ENCODE results near the gene KCNQ1.

The KCNQ1 gene

DNA sequence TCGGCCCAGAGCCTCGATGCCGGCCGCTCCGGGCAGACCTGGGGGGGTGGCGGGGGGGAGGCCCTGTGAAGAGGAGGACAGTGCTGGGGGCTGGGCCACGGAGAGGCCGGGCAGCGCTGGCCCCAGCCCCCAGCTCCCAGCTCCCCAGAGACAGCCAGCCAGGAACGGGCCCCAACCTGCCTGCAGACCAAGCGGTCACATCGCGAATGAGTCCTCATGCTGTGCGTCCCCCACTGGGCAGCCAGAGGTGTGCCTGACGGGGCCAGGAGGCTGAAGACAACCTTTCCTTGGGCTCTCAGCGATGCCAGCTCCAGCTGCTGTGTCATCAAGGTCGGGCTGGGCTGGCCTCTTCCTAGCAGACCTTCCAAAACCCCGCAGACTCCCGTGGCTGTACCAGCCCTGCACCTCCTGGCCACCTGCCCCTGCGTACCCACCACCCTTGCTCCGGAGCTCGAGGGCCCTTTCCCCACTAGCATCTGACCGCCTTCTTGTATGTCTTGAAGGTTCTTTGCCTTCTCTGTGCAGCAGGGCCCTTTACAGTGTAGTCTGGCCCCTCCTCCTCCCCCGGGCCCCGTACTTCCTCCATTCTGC, 352.4 kb downstream of the KCNQ1 start:
- peaks cover 3% of the 10 kb centered on the region for H3K4me1 ChIP-seq (ENCODE audit: control insufficient read depth, insufficient read depth, low read length, poor library complexity, severe bottlenecking)
- no peak overlapping the region for H3K27ac ChIP-seq (ENCODE audit: low read depth, low read length, severe bottlenecking)
- no peak overlapping the region for H3K4me3 ChIP-seq (ENCODE audit: extremely low read depth, insufficient read depth, low read length, poor library complexity, severe bottlenecking)
- WGBS, 2 experiments (ENCODE audit: insufficient coverage in 2 of 2) = 86% methylated on average over 15 to 19 of the region's 25 CpGs
- H3K9me3 ChIP-seq (ENCODE audit: control insufficient read depth, low read length) = no peaks in the 10 kb centered on the region
- no peaks in the 10 kb centered on the region for H3K36me3 ChIP-seq (ENCODE audit: control insufficient read depth, insufficient read depth, low read length)

DNA sequence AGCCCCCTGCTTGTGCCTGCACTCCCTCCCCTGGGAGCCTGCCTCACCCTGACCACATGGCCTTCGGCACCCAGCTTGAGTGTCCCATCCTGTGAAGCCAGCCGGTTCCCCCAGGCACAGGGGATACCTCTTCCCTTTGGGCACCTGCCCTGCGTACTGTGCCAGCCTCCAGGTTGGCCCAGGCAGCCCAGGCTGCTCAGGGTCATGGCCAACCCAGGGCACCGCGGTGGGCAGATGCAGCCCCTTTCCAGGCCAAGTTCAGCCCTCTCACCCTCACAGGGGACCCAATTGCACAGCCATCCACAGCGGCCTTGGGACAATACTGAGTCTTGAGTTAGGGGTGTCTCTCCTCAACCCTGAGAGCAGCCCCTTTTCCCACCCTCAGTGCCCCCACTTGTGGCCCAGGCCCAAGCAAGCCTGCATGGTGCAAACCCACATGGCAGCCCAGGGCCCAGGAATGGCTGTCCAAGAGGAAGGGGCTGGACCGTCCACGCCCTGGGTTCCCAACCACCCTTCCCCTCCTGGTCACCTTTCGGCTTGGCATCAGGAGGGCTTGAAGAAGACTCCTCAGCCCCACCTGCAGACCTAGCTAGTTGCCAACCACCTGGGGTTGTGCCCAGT, 353.0 kb downstream of the KCNQ1 start:
- Histone ChIP-seq H3K36me3 (ENCODE audit: control insufficient read depth, insufficient read depth, low read length) (no peaks in the 10 kb centered on the region), H3K4me3 (ENCODE audit: extremely low read depth, insufficient read depth, low read length, poor library complexity, severe bottlenecking) (no peak overlapping the region), H3K4me1 (ENCODE audit: control insufficient read depth, insufficient read depth, low read length, poor library complexity, severe bottlenecking) (peaks cover 3% of the 10 kb centered on the region), H3K27ac (ENCODE audit: low read depth, low read length, severe bottlenecking) (no peak overlapping the region), H3K9me3 (ENCODE audit: control insufficient read depth, low read length) (no peaks in the 10 kb centered on the region)
- 97 to 100% methylated on average over 7 to 9 of the region's 9 CpGs for WGBS, 2 experiments (ENCODE audit: insufficient coverage in 2 of 2)

DNA sequence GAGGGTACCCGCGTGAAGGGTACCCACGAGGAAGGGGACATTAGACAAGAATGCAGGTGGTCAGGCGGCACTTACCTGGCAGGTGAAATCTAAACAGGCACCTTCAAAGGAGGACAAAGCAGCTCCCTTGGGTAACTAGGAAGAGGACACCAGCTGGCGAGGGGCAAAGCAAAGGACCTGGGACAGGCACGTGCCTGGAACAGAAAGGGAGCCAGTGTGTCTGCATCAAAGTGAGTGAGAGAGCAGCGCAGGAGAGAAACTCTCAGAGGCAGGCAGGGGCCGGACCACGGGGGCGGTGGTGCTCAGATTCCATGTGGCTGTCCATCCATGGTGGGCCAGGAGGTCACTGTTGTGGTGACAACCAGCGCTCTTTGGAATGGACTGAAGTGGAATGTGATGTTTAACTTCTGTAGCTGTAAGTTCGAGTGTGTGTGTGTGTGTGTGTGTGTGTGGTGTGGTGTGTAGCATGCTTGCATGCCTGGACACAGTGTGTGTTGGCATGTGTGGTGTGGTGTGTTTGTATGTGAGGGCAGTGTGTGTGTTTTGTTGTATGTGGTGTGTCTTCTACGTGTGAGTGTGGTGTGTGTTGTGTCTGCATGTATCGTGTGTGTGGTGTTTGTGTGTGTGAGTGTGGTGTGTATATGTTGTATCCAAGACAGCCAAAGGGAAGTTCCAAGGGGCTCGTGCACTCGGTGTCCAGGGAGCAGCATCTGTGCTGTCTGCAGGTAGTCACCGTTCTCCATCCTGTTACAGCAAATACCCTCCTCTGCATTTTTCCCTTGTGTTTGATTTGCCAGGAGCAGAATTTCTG, 354.3 kb downstream of the KCNQ1 start:
- WGBS, 2 experiments (ENCODE audit: insufficient coverage in 2 of 2) = 91 to 94% methylated on average over 15 to 17 of the region's 17 CpGs
- Histone ChIP-seq H3K9me3 (ENCODE audit: control insufficient read depth, low read length) (no peaks in the 10 kb centered on the region), H3K36me3 (ENCODE audit: control insufficient read depth, insufficient read depth, low read length) (no peaks in the 10 kb centered on the region), H3K27ac (ENCODE audit: low read depth, low read length, severe bottlenecking) (no peak overlapping the region), H3K4me3 (ENCODE audit: extremely low read depth, insufficient read depth, low read length, poor library complexity, severe bottlenecking) (no peak overlapping the region), H3K4me1 (ENCODE audit: control insufficient read depth, insufficient read depth, low read length, poor library complexity, severe bottlenecking) (peaks cover 3% of the 10 kb centered on the region)

DNA sequence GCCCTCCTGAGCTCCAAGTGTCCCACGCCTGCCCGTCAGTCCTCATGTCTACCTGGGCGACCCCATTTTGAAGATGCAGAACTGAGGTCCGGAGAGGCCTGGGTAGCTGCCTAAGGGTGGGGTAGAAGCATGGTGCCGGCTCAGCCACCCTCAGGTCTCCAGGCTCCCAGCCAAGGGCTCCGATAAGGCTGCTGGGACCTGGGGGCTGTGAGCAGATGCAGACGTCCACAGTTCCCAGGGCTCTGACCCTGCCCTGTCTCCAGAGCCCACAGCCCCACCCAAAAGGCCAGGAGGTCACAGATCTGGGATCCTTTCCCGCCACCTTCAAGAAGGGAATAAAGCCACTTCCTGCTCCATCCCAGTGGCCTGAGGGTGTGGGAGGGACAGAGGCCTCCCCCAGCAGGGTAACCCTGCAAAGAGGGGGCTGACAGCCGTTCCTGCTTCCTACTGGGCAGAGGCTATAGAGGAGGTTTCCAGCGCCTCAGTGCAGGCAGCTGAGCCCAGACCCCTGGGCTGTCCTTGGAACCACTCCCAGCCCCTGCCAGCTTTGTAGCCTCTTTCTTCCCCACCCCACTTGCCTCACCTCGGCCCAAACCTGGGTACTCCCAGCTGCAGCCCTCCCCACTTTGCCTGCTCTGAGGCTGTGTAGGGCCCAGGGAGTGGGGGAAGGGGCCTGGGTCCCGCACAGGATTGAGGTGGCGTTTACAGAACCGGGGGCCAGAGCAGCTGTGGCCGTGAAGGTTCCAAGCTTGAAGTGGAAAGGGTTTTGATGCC, 355.3 kb downstream of the KCNQ1 start:
- Histone ChIP-seq H3K27ac (ENCODE audit: low read depth, low read length, severe bottlenecking) (peak overlapping the region; percentile 2), H3K9me3 (ENCODE audit: control insufficient read depth, low read length) (no peaks in the 10 kb centered on the region), H3K36me3 (ENCODE audit: control insufficient read depth, insufficient read depth, low read length) (no peaks in the 10 kb centered on the region), H3K4me1 (ENCODE audit: control insufficient read depth, insufficient read depth, low read length, poor library complexity, severe bottlenecking) (peaks cover 4% of the 10 kb centered on the region), H3K4me3 (ENCODE audit: extremely low read depth, insufficient read depth, low read length, poor library complexity, severe bottlenecking) (no peak overlapping the region)
- WGBS, 2 experiments (ENCODE audit: insufficient coverage in 2 of 2) = 80 to 82% methylated on average over 12 to 14 of the region's 15 CpGs

DNA sequence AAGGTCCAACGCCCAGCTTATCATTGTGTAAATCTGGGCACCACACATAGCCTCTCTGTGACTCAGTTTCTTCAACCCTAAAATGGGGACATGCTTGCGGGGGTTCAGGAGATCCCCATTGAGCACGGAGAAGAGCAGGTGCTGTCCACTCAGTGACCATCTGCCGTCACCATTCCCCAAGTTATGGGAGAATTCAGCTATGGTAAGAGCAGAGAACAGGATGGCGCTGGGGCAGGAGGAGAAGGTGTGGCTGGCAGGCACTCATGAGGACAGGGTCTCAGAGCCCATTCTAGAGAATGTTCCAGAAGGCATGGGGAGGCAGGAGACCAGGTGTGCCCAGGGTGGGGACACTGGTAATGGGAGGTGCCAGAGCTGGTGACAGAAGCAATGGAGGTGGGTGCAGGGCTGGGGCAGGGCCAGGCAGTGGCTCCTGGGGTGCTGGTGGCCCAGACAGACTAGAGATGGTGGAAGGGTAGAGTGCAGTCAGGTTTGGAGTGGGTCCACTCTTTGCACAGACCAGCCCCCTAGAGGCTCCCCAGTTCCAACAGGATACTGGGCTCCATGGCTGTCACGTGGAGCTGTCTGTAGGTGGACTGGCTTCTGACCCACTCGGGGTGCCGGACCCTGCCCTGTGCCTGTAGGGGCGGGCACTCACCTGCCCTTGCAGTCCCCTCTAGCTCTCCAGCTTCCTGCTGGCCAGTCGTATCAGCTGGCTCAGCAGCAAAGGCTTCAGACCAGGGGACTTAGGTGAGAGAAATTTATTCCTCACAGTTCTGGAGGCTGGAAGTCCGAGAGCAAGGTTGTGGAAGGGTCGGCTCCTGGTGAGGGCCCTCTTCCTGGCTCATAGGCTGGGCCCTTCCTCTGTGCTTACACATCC, 356.1 kb downstream of the KCNQ1 start:
- no peak overlapping the region for H3K27ac ChIP-seq (ENCODE audit: low read depth, low read length, severe bottlenecking)
- H3K9me3 ChIP-seq (ENCODE audit: control insufficient read depth, low read length) = no peaks in the 10 kb centered on the region
- no peaks in the 10 kb centered on the region for H3K36me3 ChIP-seq (ENCODE audit: control insufficient read depth, insufficient read depth, low read length)
- peaks cover 12% of the 10 kb centered on the region for H3K4me1 ChIP-seq (ENCODE audit: control insufficient read depth, insufficient read depth, low read length, poor library complexity, severe bottlenecking)
- WGBS, 2 experiments (ENCODE audit: insufficient coverage in 2 of 2) = 94 to 95% methylated on average over 10 to 11 of the region's 12 CpGs
- H3K4me3 ChIP-seq (ENCODE audit: extremely low read depth, insufficient read depth, low read length, poor library complexity, severe bottlenecking) = no peak overlapping the region

DNA sequence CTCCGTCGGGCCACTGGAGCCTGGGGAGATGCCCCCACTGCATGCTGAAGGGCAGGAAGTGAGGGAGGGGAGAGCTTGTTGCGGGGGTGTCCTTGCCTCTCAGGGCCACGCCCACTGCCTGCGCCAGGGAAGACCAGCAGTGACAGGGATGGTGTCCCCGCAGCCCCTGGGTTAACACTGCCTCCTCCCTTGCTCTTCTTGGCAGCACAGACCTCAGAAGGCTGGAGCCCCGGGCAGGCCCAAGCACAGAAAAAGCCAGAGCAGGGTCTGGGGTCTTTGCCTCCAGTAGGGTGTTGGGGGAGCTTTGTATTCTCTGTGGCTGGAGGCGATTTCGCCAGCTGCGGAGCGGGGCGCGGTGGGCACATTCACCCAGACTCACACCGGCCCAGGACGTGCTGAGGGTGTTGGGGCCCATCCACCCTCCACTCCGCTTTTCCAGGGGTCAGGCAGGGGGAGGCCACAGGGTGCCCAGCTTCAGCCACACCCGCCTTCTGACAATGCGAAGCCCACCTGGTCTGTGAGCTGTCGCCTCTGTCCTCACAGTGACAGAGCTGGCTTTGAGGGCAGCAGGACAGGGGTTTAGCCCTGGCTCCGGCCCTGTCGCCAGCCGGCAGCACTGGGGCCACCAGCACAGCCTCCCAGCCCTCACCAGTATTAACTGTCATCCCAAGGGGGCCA, 357.0 kb downstream of the KCNQ1 start:
- H3K27ac ChIP-seq (ENCODE audit: low read depth, low read length, severe bottlenecking) = no peak overlapping the region
- H3K4me1 ChIP-seq (ENCODE audit: control insufficient read depth, insufficient read depth, low read length, poor library complexity, severe bottlenecking) = peaks cover 12% of the 10 kb centered on the region
- 88 to 90% methylated on average over 15 to 22 of the region's 22 CpGs for WGBS, 2 experiments (ENCODE audit: insufficient coverage in 2 of 2)
- H3K4me3 ChIP-seq (ENCODE audit: extremely low read depth, insufficient read depth, low read length, poor library complexity, severe bottlenecking) = no peak overlapping the region
- no peaks in the 10 kb centered on the region for H3K36me3 ChIP-seq (ENCODE audit: control insufficient read depth, insufficient read depth, low read length)
- no peaks in the 10 kb centered on the region for H3K9me3 ChIP-seq (ENCODE audit: control insufficient read depth, low read length)

DNA sequence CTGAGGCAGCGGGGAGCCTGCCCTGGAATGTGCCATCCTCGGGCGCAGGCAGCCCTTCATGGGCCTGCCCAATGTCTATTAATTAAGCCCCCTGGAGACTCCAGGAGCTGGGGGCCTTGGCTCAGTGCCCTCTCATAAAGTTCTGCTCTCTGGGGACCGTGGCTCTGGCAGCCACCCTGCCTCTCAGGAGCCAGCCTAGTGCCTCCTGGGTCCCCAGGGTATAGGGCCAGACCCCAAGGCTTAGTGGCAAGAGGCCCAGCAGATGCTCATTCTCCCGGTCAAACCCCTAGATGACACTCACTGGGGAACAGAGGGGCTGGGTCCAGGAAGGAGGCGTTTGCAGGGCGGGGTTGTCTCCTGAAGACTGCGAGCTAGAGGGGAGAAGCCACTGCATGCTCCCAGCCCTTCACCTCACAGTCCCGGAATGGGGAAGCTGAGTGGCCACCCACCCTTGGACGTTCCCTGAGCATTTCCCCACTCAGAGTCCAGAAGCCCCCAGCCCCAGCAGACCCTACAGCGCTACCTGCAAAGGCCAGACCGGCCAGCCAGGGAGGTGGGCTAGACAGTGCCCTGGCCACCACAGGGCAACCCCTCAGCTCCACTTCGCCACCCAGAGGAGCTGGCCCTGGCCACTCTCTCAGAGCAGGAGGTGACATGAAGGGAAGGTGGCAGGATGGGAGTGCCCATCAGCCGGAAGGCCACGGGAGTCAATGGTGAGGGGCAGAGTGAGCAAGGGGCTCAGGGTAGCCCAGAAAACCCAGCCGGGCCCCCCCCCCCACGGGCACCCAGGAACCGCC, 357.8 kb downstream of the KCNQ1 start:
- no peaks in the 10 kb centered on the region for H3K9me3 ChIP-seq (ENCODE audit: control insufficient read depth, low read length)
- WGBS, 2 experiments (ENCODE audit: insufficient coverage in 2 of 2) = 94 to 98% methylated on average over 15 to 17 of the region's 18 CpGs
- no peak overlapping the region for H3K27ac ChIP-seq (ENCODE audit: low read depth, low read length, severe bottlenecking)
- peaks cover 12% of the 10 kb centered on the region for H3K4me1 ChIP-seq (ENCODE audit: control insufficient read depth, insufficient read depth, low read length, poor library complexity, severe bottlenecking)
- H3K4me3 ChIP-seq (ENCODE audit: extremely low read depth, insufficient read depth, low read length, poor library complexity, severe bottlenecking) = no peak overlapping the region
- no peaks in the 10 kb centered on the region for H3K36me3 ChIP-seq (ENCODE audit: control insufficient read depth, insufficient read depth, low read length)

DNA sequence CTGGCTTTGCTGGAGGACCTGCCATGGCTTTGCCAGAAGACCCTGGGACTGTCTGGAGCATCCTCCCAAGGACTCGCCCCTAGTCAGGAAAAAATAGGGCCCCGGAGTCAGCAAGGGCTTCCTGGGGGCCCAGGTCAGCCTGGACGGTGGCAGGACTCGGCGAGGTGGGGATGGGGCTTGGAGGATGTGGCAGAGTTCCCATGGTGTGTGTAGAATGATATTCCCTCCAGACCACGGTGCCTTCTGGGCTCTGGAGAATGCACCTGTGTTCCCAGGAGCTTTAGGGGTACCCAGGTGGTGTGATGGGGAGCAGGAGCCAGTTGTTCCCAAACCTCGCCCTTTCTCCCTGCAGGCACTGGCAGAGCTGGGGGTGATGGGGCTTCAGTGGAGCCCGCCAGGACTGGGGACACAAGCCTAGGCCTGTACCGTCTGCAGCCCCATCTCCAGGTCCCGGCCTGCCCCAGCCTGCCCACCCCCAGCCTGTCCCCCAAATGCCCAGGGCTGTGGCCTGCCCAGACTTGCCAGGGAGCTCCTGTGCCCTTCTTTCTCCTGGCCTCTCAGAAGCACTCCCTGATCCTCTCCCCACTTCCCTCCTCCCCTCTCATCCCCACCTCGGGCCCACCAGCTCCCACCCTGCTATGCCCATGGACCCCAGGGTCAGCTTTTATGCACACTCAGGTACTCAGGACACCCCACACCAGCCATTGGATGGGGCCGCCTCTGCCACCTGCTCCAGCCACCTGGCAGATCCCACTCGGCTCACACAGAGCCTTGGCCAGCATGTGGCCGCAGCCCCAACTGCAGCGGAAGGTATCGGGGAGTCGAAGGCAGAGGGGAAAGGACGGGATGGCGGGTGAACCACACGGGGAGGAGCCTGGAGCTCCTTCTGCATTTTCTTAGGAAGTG, 358.6 kb downstream of the KCNQ1 start:
- WGBS, 2 experiments (ENCODE audit: insufficient coverage in 2 of 2) = 88 to 91% methylated on average over 13 to 17 of the region's 20 CpGs
- no peak overlapping the region for H3K27ac ChIP-seq (ENCODE audit: low read depth, low read length, severe bottlenecking)
- no peaks in the 10 kb centered on the region for H3K36me3 ChIP-seq (ENCODE audit: control insufficient read depth, insufficient read depth, low read length)
- H3K4me1 ChIP-seq (ENCODE audit: control insufficient read depth, insufficient read depth, low read length, poor library complexity, severe bottlenecking) = peaks cover 12% of the 10 kb centered on the region
- H3K9me3 ChIP-seq (ENCODE audit: control insufficient read depth, low read length) = no peaks in the 10 kb centered on the region
- H3K4me3 ChIP-seq (ENCODE audit: extremely low read depth, insufficient read depth, low read length, poor library complexity, severe bottlenecking) = no peak overlapping the region

Data from mesodermal cell (in vitro differentiated cells).